H1 (cell line): ENCODE measurements around the gene CELSR1. TPM values are rescaled to one million over a fixed set of nuclear protein-coding genes. Genes with fewer than 3 reads are reported as not detected.

Experiments
- CTCF ChIA-PET: fragments of 300-600 bp; sonication (Branson Sonifier 250); formaldehyde crosslinking; loops from one replicate; lab custom pipeline; 2021; ENCODE audit not compliant: partially characterized antibody; lab: Charles Lee
- POLR2A ChIA-PET: fragments of 300-600 bp; sonication (Branson Sonifier 250); formaldehyde crosslinking; loops from one replicate; lab custom pipeline; 2021; ENCODE audit warnings: inconsistent platforms; ENCODE audit not compliant: partially characterized antibody; lab: Charles Lee
- DNase-seq, 2 experiments: peaks; one replicate each; pipeline versions ENCODE4 v3.0.0 to v3.0.0-alpha.2; 2010 to 2022; ENCODE audit warnings: low spot score in 2 of 2, low read depth in 1 of 2, mixed read lengths in 1 of 2
- FAIRE-seq: peaks from 2 replicates; lab custom pipeline; 2011; peaks lifted over from hg19 to GRCh38; lab: Jason Lieb, UNC
- H2AFZ ChIP-seq: 2 replicates; pipeline ENCODE4 v1.8.1; 2012; ENCODE audit warnings: low read length, inconsistent platforms
- H2AK5ac ChIP-seq: 2 replicates; pipeline ENCODE4 v1.6.1; 2013; ENCODE audit warnings: low read depth, low read length
- H2BK120ac ChIP-seq: replicated peaks from 2 replicates; pipeline ENCODE3; 2013; ENCODE audit warnings: low read depth, low read length, inconsistent platforms
- H2BK12ac ChIP-seq: 2 replicates; pipeline ENCODE4 v1.6.1; 2013; ENCODE audit warnings: low read depth, low read length
- H2BK15ac ChIP-seq: 2 replicates; pipeline ENCODE4 v1.6.1; 2013; ENCODE audit warnings: low read length
- H2BK20ac ChIP-seq: 2 replicates; pipeline ENCODE4 v1.6.1; 2013; ENCODE audit warnings: low read length
- H2BK5ac ChIP-seq: 2 replicates; pipeline ENCODE4 v1.6.1; 2013; ENCODE audit warnings: low read depth, low read length
- H3K14ac ChIP-seq: 2 replicates; pipeline ENCODE4 v1.6.1; 2013; ENCODE audit warnings: inconsistent platforms; ENCODE audit not compliant: insufficient read length
- H3K18ac ChIP-seq: 2 replicates; pipeline ENCODE4 v1.6.1; 2013; ENCODE audit warnings: low read length; ENCODE audit errors: extremely low read depth
- H3K23ac ChIP-seq: 2 replicates; pipeline ENCODE4 v1.6.1; 2013; ENCODE audit warnings: inconsistent platforms; ENCODE audit not compliant: insufficient read length
- H3K23me2 ChIP-seq: 2 replicates; pipeline ENCODE4 v1.6.1; 2013; ENCODE audit warnings: low read depth, low read length
- H3K27ac ChIP-seq: 2 replicates; pipeline ENCODE4 v1.6.1; 2011; ENCODE audit warnings: low read depth, low read length, inconsistent platforms
- H3K27me3 ChIP-seq, 4 experiments: replicated peaks in 1 of 4; 1 replicate in 1 of 4; 2 replicates in 3 of 4; pipeline versions ENCODE4 v1.6.1 to v1.8.1; 2011 to 2013; ENCODE audit warnings: low read length in 3 of 4, mild to moderate bottlenecking in 3 of 4, inconsistent platforms in 2 of 4, mixed read lengths in 2 of 4, moderate library complexity in 1 of 4; ENCODE audit not compliant: control insufficient read depth in 3 of 4, insufficient read depth in 3 of 4; ENCODE audit errors: extremely low read depth in 1 of 4
- H3K36me3 ChIP-seq, 4 experiments: 2 replicates each; pipeline versions ENCODE4 v1.6.1 to v1.8.1; 2011 to 2013; ENCODE audit warnings: mild to moderate bottlenecking in 4 of 4, low read length in 3 of 4, moderate library complexity in 2 of 4, control low read depth in 1 of 4, inconsistent platforms in 1 of 4; ENCODE audit not compliant: insufficient read depth in 4 of 4, control insufficient read depth in 2 of 4
- H3K4ac ChIP-seq: replicated peaks from 2 replicates; pipeline ENCODE3; 2013; ENCODE audit warnings: low read length, low read depth, mixed read lengths, inconsistent platforms; ENCODE audit not compliant: insufficient read length
- H3K4me1 ChIP-seq, 4 experiments: replicated peaks in 1 of 4; 1 replicate in 1 of 4; 2 replicates in 3 of 4; pipeline versions ENCODE4 v1.6.1 to v1.8.1; 2011 to 2013; ENCODE audit warnings: low read length in 3 of 4, inconsistent platforms in 2 of 4, mixed read lengths in 1 of 4; ENCODE audit not compliant: insufficient read depth in 4 of 4, control insufficient read depth in 3 of 4
- H3K4me2 ChIP-seq, 2 experiments: 2 replicates each; pipeline versions ENCODE4 v1.6.1 to v1.8.1; 2011 to 2013; ENCODE audit warnings: low read depth in 2 of 2, low read length in 2 of 2, control low read depth in 1 of 2, inconsistent platforms in 1 of 2, mild to moderate bottlenecking in 1 of 2; ENCODE audit not compliant: insufficient read depth in 1 of 2
- H3K4me3 ChIP-seq, 4 experiments: fragments of 200-600, 300-600 bp in 1 of 4; sonication (generic), shearing (Covaris generic), sonication (Bioruptor Twin) in 1 of 4; 2 replicates each; pipeline versions ENCODE4 v1.5.1 to v1.8.1; 2011 to 2016; ENCODE audit warnings: low read length in 4 of 4, low read depth in 3 of 4, control low read depth in 2 of 4, inconsistent platforms in 2 of 4, mild to moderate bottlenecking in 2 of 4, mixed read lengths in 1 of 4, moderate library complexity in 1 of 4; ENCODE audit not compliant: insufficient read depth in 2 of 4; ENCODE audit errors: extremely low read depth in 1 of 4
- H3K56ac ChIP-seq: replicated peaks from 2 replicates; pipeline ENCODE3; 2013; ENCODE audit warnings: low read depth, mild to moderate bottlenecking, mixed read lengths, low read length, inconsistent platforms; ENCODE audit not compliant: insufficient read length
- H3K79me1 ChIP-seq: 2 replicates; pipeline ENCODE4 v1.6.1; 2013; ENCODE audit warnings: low read depth, low read length, control low read depth
- H3K79me2 ChIP-seq, 2 experiments: 2 replicates each; pipeline versions ENCODE4 v1.6.1 to v1.8.1; 2012 to 2013; ENCODE audit warnings: low read length in 2 of 2, mild to moderate bottlenecking in 2 of 2, inconsistent platforms in 1 of 2; ENCODE audit not compliant: insufficient read depth in 2 of 2, control insufficient read depth in 1 of 2
- H3K9ac ChIP-seq, 4 experiments: replicated peaks in 1 of 4; 1 replicate in 1 of 4; 2 replicates in 3 of 4; pipeline versions ENCODE4 v1.6.1 to v1.8.1; 2011 to 2013; ENCODE audit warnings: low read depth in 3 of 4, low read length in 3 of 4, control low read depth in 2 of 4, mild to moderate bottlenecking in 2 of 4, moderate library complexity in 2 of 4, inconsistent platforms in 1 of 4; ENCODE audit errors: extremely low read depth in 1 of 4
- H3K9me3 ChIP-seq, 2 experiments: 2 replicates each; pipeline versions ENCODE4 v1.6.1 to v1.8.1; 2012 to 2013; ENCODE audit warnings: mild to moderate bottlenecking in 2 of 2, moderate library complexity in 2 of 2, control low read depth in 1 of 2, inconsistent platforms in 1 of 2, low read depth in 1 of 2, low read length in 1 of 2, mixed read lengths in 1 of 2; ENCODE audit not compliant: insufficient read depth in 2 of 2
- H4K20me1 ChIP-seq, 2 experiments: replicated peaks in 1 of 2; 2 replicates each; pipeline versions ENCODE3 to v1.8.1; 2011 to 2013; ENCODE audit warnings: inconsistent platforms in 2 of 2, low read length in 2 of 2, mild to moderate bottlenecking in 1 of 2; ENCODE audit not compliant: insufficient read depth in 2 of 2, control insufficient read depth in 1 of 2
- H4K5ac ChIP-seq: 2 replicates; pipeline ENCODE4 v1.6.1; 2013; ENCODE audit warnings: low read length, low read depth, mixed read lengths, inconsistent platforms; ENCODE audit not compliant: insufficient read length
- H4K8ac ChIP-seq: 2 replicates; pipeline ENCODE4 v1.8.0; 2013; ENCODE audit warnings: mild to moderate bottlenecking, moderate library complexity, low read length, inconsistent platforms; ENCODE audit not compliant: insufficient read depth; ENCODE audit errors: extremely low read depth
- H4K91ac ChIP-seq: replicated peaks from 2 replicates; pipeline ENCODE3; 2013; ENCODE audit warnings: low read length, mixed read lengths, inconsistent platforms; ENCODE audit not compliant: insufficient read length
- EGR1 ChIP-seq: IDR thresholded peaks from 2 replicates; pipeline ENCODE4 v1.6.1; 2011; ENCODE audit warnings: low read depth, low read length, borderline replicate concordance
- POLR2AphosphoS5 ChIP-seq: IDR thresholded peaks from 2 replicates; pipeline ENCODE4 v1.6.1; 2011; ENCODE audit warnings: low read depth, low read length
- SIN3A ChIP-seq, 2 experiments: IDR thresholded peaks in 1 of 2; conservative IDR thresholded peaks in 1 of 2; 2 replicates each; pipeline ENCODE4 v1.6.1; 2011 to 2012; ENCODE audit warnings: low read length in 2 of 2, improper control_type of control experiment in 1 of 2, low read depth in 1 of 2, mild to moderate bottlenecking in 1 of 2
- TCF12 ChIP-seq: IDR thresholded peaks from 2 replicates; pipeline ENCODE4 v1.6.1; 2011; ENCODE audit warnings: low read depth, mild to moderate bottlenecking, low read length
- WGBS, 2 experiments: shearing (Covaris generic) in 1 of 2; methylation state at CpG; one replicate each; pipeline versions ENCODE4 v1.1.6 to v1.1.7; 2013 to 2015; ENCODE audit warnings: low lambda C conversion rate in 2 of 2, mixed read lengths in 2 of 2, inconsistent platforms in 1 of 2, low coverage in 1 of 2, missing lambda C conversion rate in 1 of 2; ENCODE audit not compliant: insufficient replicate concordance in 2 of 2, insufficient coverage in 1 of 2, insufficient read length in 1 of 2; ENCODE audit errors: extremely low coverage in 1 of 2, missing lambda C conversion rate in 1 of 2; 5-methylcytosine and 5-hydroxymethylcytosine counted together
- polyA plus RNA-seq, 7 experiments: library from polyadenylated mRNA; depleted of rRNA in 3 of 7; stranded (reverse) in 5 of 7; unstranded in 2 of 7; fragments of >200 nt in 5 of 7; fragments of 200-250 nt in 2 of 7; gene quantifications; 1 replicate in 5 of 7; 2 replicates in 1 of 7; 4 replicates in 1 of 7; pipeline versions ENCODE4 v1.2.1 to v1.2.3, GENCODE V29; 2011 to 2013; ENCODE audit warnings: missing spikeins in 2 of 7, mixed read lengths in 2 of 7
- total RNA-seq: library from RNA; stranded (reverse); fragmentation: NEBNext Ultra II Directional; extraction: Animal tissue kit (Norgen Biotek cat#: 25700); gene quantifications from 2 replicates; pipeline ENCODE4 v1.2.1, GENCODE V29; 2021

The CELSR1 gene
- total and polyA plus RNA-seq, 2 of the 8 experiments (the other 6 are each of a cell fraction or from before 2014, with no cell fraction given), result 9.0 to 12.4 TPM

DNA sequence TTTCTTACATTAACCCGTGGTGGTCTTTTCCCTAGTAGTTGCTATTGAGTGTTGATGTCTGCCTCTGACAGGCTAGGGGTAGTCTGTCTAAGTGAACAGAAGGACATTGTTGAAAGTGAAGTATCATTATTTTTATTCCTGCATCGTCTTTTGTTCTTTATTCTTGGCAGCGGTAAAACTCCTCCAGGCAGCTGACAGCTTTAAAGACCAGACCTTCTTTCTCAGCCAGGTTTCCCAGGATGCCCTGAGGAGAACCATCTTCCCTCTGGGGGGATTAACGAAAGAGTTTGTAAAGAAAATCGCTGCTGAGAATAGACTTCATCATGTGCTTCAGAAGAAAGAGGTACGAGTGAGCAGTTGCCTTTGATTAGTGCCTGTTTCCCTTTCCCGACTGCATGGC is 187.3 kb downstream of the CELSR1 start:
- Histone ChIP-seq H3K4ac (no peak overlapping the region), H3K79me1 (peaks cover 7% of the 10 kb centered on the region), H3K18ac (no peak overlapping the region), H2AFZ (no peak overlapping the region), H3K27me3 (no peaks in the 10 kb centered on the region), H3K23ac (no peak overlapping the region), H3K27ac (no peak overlapping the region), H4K20me1 (peaks cover 19 to 34% of the 10 kb centered on the region in 2 experiments), H3K79me2 (no peaks in the 10 kb centered on the region; a peak in 1 of 4 replicates), H4K91ac (no peak overlapping the region), H3K9ac (no peak overlapping the region), H4K5ac (no peak overlapping the region), H3K4me2 (no peak overlapping the region), H3K4me3 (no peak overlapping the region), H2BK15ac (no peak overlapping the region), H3K36me3 (peaks cover 30 to 78% (median 70%) of the 10 kb centered on the region in 4 experiments), H2BK20ac (no peak overlapping the region), H2BK120ac (no peak overlapping the region), H3K9me3 (no peaks in the 10 kb centered on the region), H4K8ac (no peak overlapping the region), H3K4me1 (no peaks in the 10 kb centered on the region), H3K23me2 (no peaks in the 10 kb centered on the region), H2BK5ac (no peak overlapping the region), H3K56ac (no peak overlapping the region), H2AK5ac (no peak overlapping the region), H2BK12ac (no peak overlapping the region), H3K14ac (no peak overlapping the region)
- DNase-seq (no peak), FAIRE-seq (no peak)
- CTCF ChIA-PET, result interaction anchor here (1.1 to 2.3 kb wide), 4 partner anchors 9 to 228 kb away, joined by 3 to 6 read pairs (median 3); no protein-coding TSS in a partner anchor
- POLR2A ChIA-PET, result interaction anchor here (0.7 to 1.7 kb wide), 2 partner anchors 11 to 22 kb away, joined by 3 to 6 read pairs; no protein-coding TSS in a partner anchor
- 95% methylated on average over 7 of the region's 7 CpGs; no CpG with 5 or more reads in 1 of the 2 experiments for WGBS, 2 experiments
- TF ChIP-seq EGR1, result no peak
- no peak for TF ChIP-seq SIN3A (conservative IDR thresholded peaks at IDR 0.05 in 1 of 2, IDR thresholded peaks at IDR 0.05 in 1 of 2; ENCODE audit: low read depth in 1 of 2, low read length in 2 of 2)
- no peak for TF ChIP-seq TCF12
- no peak for TF ChIP-seq POLR2AphosphoS5
